ENCODE results near the gene ZNF750.

- TF ChIP-seq CTCF (conservative IDR thresholded peaks at IDR 0.05; ENCODE audit: low read depth in 2 of 2) = no peak
- TF ChIP-seq JUNB (IDR thresholded peaks at IDR 0.05; ENCODE audit: unreplicated experiment) = no peak
Observed at GRCh38 chr17:82837586-82838320, 2.1 kb downstream of the ZNF750 start.

Data from GM23338 (cell line).